PC-3 (cell line): ENCODE measurements around the gene ATOH8. TPM values are rescaled to one million over a fixed set of nuclear protein-coding genes. Genes with fewer than 3 reads are reported as not detected.

Experiments
- ATAC-seq: fragments of 200-7000 bp; cut with Tn5 transposase; 2 replicates; pipeline ENCODE4 v1.9.1; 2020; ENCODE audit warnings: mild to moderate bottlenecking, moderate library complexity
- BruUV-seq: library from RNA; stranded (reverse); fragments of 400-500 nt; replicated peaks from 2 replicates; lab custom pipeline; 2021; lab: Mats Ljungman, UMichigan
- CTCF ChIA-PET: fragments of 300-600 bp; sonication (Branson Sonifier 250); formaldehyde crosslinking; loops from one replicate; lab custom pipeline; 2022; ENCODE audit warnings: antibody characterized with exemption; lab: Charles Lee
- POLR2A ChIA-PET: fragments of 300-600 bp; sonication (Branson Sonifier 250); formaldehyde crosslinking; loops from one replicate; lab custom pipeline; 2022; ENCODE audit warnings: antibody characterized with exemption; ENCODE audit not compliant: unreplicated experiment; lab: Charles Lee
- DNase-seq: peaks from one replicate; pipeline ENCODE4 v3.0.0-alpha.2; 2015
- H2AFZ ChIP-seq: fragments of 300-600 bp; sonication (generic); 2 replicates; pipeline ENCODE4 v1.6.0; 2016; ENCODE audit warnings: antibody characterized with exemption, low read length
- H3F3A ChIP-seq: fragments of 300-600 bp; sonication (generic); one replicate; pipeline ENCODE4 v1.6.0; 2017; ENCODE audit warnings: antibody characterized with exemption, low read length, control low read depth, mild to moderate bottlenecking; ENCODE audit not compliant: unreplicated experiment
- H3K27ac ChIP-seq: fragments of 300-600 bp; sonication (generic); 2 replicates; pipeline ENCODE4 v1.5.1; 2016; ENCODE audit warnings: mild to moderate bottlenecking, low read length
- H3K27me3 ChIP-seq: fragments of 300-600 bp; sonication (generic); 2 replicates; pipeline ENCODE4 v1.6.1; 2016; ENCODE audit warnings: low read length, mixed read lengths
- H3K36me3 ChIP-seq: fragments of 300-600 bp; sonication (generic); 2 replicates; pipeline ENCODE4 v1.6.1; 2016; ENCODE audit warnings: low read depth, mixed run types, low read length, mixed read lengths
- H3K4me1 ChIP-seq: fragments of 300-600 bp; sonication (generic); 2 replicates; pipeline ENCODE4 v1.5.1; 2016; ENCODE audit warnings: low read length; ENCODE audit not compliant: insufficient read depth
- H3K4me2 ChIP-seq: fragments of 300-600 bp; sonication (generic); 2 replicates; pipeline ENCODE4 v1.6.0; 2016; ENCODE audit warnings: low read length
- H3K4me3 ChIP-seq: fragments of 300-600 bp; sonication (generic); 2 replicates; pipeline ENCODE4 v1.5.1; 2016; ENCODE audit warnings: mild to moderate bottlenecking, low read length, mixed read lengths
- H3K79me2 ChIP-seq: fragments of 300-600 bp; sonication (generic); 2 replicates; pipeline ENCODE4 v1.6.1; 2017; ENCODE audit warnings: low read length, mixed read lengths
- H3K9ac ChIP-seq: fragments of 300-600 bp; sonication (generic); 2 replicates; pipeline ENCODE4 v1.6.0; 2016; ENCODE audit warnings: mild to moderate bottlenecking, low read length
- H3K9me2 ChIP-seq: fragments of 300-600 bp; sonication (generic); replicated peaks from 2 replicates; pipeline ENCODE4 v1.6.1; 2016; ENCODE audit warnings: mixed run types, low read length, mixed read lengths
- H3K9me3 ChIP-seq: fragments of 300-600 bp; sonication (generic); 2 replicates; pipeline ENCODE4 v1.6.1; 2016; ENCODE audit warnings: low read length, mixed read lengths
- H4K20me1 ChIP-seq: fragments of 300-600 bp; sonication (generic); 2 replicates; pipeline ENCODE4 v1.6.1; 2016; ENCODE audit warnings: low read length, mixed read lengths
- CTCF ChIP-seq: fragments of 300-600 bp; sonication (generic); conservative IDR thresholded peaks from 2 replicates; pipeline ENCODE4 v1.5.1; 2017; ENCODE audit warnings: antibody characterized with exemption, low read depth, mild to moderate bottlenecking, low read length
- EZH2 ChIP-seq: fragments of 300-600 bp; sonication (generic); IDR thresholded peaks from one replicate; pipeline ENCODE4 v1.6.1; 2017; ENCODE audit warnings: antibody characterized with exemption, mild to moderate bottlenecking, low read length; ENCODE audit not compliant: unreplicated experiment
- EZH2phosphoT487 ChIP-seq: fragments of 300-600 bp; sonication (generic); IDR thresholded peaks from 2 replicates; pipeline ENCODE4 v1.6.1; 2018; ENCODE audit warnings: mild to moderate bottlenecking, antibody characterized with exemption, low read length, borderline replicate concordance
- intact Hi-C: fragments of 100-400 bp; cut with micrococcal nuclease; formaldehyde crosslinking; loops from 2 replicates; pipeline ENCODE4 v1.9.0; 2023
- total RNA-seq: library from RNA; depleted of rRNA; stranded (reverse); fragments of >200 nt; gene quantifications from 2 replicates; pipeline ENCODE4 v1.2.3, GENCODE V29; 2014

Gene ATOH8
- total RNA-seq, 1 experiment from 2014 or later, result 0.04 TPM

GRCh38 chr2:85765081-85765731 is 11.4 kb downstream of the ATOH8 start:
- no peak overlapping the region for H3K27ac ChIP-seq
- no peak for TF ChIP-seq EZH2
- no peak overlapping the region for H3K9ac ChIP-seq
- no peaks in the 10 kb centered on the region for H3K9me3 ChIP-seq
- H3K79me2 ChIP-seq, result no peaks in the 10 kb centered on the region
- no peaks in the 10 kb centered on the region for H4K20me1 ChIP-seq
- no peaks in the 10 kb centered on the region for H3K36me3 ChIP-seq
- ATAC-seq (no peak), DNase-seq (no peak)
- no peak overlapping the region for H3K4me2 ChIP-seq
- peaks cover 4% of the 10 kb centered on the region for H3K27me3 ChIP-seq
- BruUV-seq, result no TSS peak
- POLR2A ChIA-PET, result no interaction called here
- H3F3A ChIP-seq, result no peaks in the 10 kb centered on the region
- intact Hi-C loops, result no loop called here
- CTCF ChIA-PET, result no interaction called here
- H3K4me1 ChIP-seq, result no peaks in the 10 kb centered on the region
- H3K9me2 ChIP-seq, result no peaks in the 10 kb centered on the region
- H3K4me3 ChIP-seq, result no peak overlapping the region
- H2AFZ ChIP-seq, result no peak overlapping the region

GRCh38 chr2:85766229-85766628 is 12.4 kb downstream of the ATOH8 start:
- H2AFZ ChIP-seq, result no peak overlapping the region
- CTCF ChIA-PET, result no interaction called here
- H3K4me2 ChIP-seq, result no peak overlapping the region
- no peaks in the 10 kb centered on the region for H3K9me3 ChIP-seq
- POLR2A ChIA-PET, result interaction anchor here (0.7 kb wide), 1 partner anchor 68 kb away, joined by 7 read pairs; no protein-coding TSS in a partner anchor
- H3K4me3 ChIP-seq, result no peak overlapping the region
- intact Hi-C loops, result no loop called here
- H3K79me2 ChIP-seq, result no peaks in the 10 kb centered on the region
- H3K27ac ChIP-seq, result no peak overlapping the region
- no TSS peak for BruUV-seq
- no peaks in the 10 kb centered on the region for H3K36me3 ChIP-seq
- H3K4me1 ChIP-seq, result no peaks in the 10 kb centered on the region
- H3K9me2 ChIP-seq, result no peaks in the 10 kb centered on the region
- DNase-seq, result no peak
- ATAC-seq, result no peak
- H3F3A ChIP-seq, result no peaks in the 10 kb centered on the region
- H3K9ac ChIP-seq, result no peak overlapping the region
- no peaks in the 10 kb centered on the region for H4K20me1 ChIP-seq
- no peaks in the 10 kb centered on the region for H3K27me3 ChIP-seq
- no peak for TF ChIP-seq CTCF
- TF ChIP-seq EZH2, result no peak
- TF ChIP-seq EZH2phosphoT487, result no peak

- POLR2A ChIA-PET, result no interaction called here
- H3K4me1 ChIP-seq, result peaks cover 14% of the 10 kb centered on the region
Observed at GRCh38 chr2:85767803-85768665, 14.2 kb downstream of the ATOH8 start.

More at GRCh38 chr2:85767803-85768665, 14.2 kb downstream of the ATOH8 start:
- no peak overlapping the region for H2AFZ ChIP-seq
- ATAC-seq (no peak), DNase-seq (no peak)
- no peaks in the 10 kb centered on the region for H3K9me3 ChIP-seq
- no TSS peak for BruUV-seq
- CTCF ChIA-PET, result no interaction called here
- no peaks in the 10 kb centered on the region for H3K36me3 ChIP-seq
- no peaks in the 10 kb centered on the region for H3K9me2 ChIP-seq
- H3F3A ChIP-seq, result no peaks in the 10 kb centered on the region
- H3K79me2 ChIP-seq, result no peaks in the 10 kb centered on the region
- intact Hi-C loops, result no loop called here
- H3K4me3 ChIP-seq, result no peak overlapping the region
- no peak overlapping the region for H3K4me2 ChIP-seq
- no peak overlapping the region for H3K27ac ChIP-seq
- TF ChIP-seq EZH2, result no peak
- no peak for TF ChIP-seq EZH2phosphoT487
- no peaks in the 10 kb centered on the region for H3K27me3 ChIP-seq
- H3K9ac ChIP-seq, result no peak overlapping the region
- no peaks in the 10 kb centered on the region for H4K20me1 ChIP-seq
